KG1 (cell line): ENCODE measurements around the gene TRPM5.

Source experiments
- DNase-seq: peaks from one replicate; lab custom pipeline; 2025; lab: John Stamatoyannopoulos, UW

Gene TRPM5

GRCh38 chr11:2420502-2421225, 23.6 kb downstream of the TRPM5 start:
- DNase-seq: peak; percentile 36

- peak; percentile 26 for DNase-seq
Observed at GRCh38 chr11:2419638-2420501, 24.4 kb downstream of the TRPM5 start.

DNA sequence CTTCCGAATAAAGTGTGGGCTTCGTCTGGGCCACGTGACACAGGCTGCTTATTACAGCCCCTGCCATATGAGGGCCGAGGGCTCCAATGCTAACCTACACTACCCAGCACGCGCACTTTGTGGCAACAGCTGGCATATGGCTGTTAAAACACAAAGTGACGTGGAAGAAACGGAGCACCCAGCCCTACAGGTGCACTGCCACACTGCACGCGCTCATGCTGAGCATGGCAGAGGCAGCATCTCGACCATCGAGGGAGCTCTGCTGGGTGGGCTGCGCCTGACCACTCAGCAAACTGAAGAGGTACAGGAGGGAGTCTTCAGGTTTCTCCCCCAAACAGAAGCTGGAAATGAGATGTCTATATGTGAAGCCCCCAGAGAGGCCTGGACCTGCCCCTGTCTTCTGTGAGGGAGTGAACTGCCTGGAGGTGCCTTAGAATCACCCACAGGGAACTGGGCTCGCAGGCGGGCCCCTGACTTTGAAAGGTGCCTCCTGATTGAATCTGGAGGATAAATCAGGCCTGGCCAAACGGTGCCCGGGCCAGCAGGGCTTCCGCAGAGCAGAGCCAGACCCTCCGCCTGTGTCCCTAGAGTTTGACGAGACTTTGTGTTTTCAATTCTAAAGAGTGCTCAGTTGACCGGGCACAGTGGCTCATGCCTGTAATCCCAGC, 25.5 kb downstream of the TRPM5 start:
- DNase-seq: no peak

DNA sequence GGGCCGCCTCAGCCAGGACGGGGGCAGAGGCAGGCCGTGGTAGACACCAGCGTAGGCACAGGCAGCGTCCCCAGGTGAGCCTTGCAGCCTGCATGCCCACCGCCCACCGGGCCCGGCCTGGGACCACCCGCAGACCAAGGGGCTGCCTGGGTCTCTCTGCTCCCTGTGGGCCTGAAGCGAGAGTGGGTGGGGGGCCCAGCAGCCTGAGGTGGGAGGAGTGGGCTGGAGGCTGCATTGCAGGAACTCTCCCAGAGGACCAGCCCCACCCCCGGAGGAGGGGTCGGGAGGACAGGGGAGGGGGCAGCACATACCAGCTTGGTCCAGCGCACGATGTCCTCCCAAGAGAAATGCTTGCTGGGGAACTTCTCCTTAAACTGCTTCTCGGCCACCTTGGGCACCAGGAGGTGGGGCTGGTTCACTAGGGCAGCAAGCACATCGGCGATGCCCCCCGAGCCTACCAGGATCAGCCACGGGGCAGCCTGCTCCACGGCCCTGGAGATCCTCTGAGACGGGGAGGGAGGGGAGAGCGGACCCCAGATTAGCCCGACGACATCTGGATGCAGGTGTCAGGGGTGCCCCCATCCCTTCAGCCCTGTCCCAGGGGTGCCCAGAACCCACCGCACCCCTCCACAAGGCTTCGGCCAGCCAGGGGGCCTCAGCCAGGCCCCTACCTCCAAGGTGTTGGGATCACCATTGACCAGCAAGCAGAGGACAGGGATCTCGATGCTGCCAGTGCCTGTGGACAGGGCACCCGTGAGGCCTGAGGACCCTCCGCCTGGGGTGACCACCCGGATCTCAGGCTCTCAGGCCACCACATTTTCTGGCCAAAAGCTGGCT, 26.2 kb downstream of the TRPM5 start:
- no peak for DNase-seq

DNA sequence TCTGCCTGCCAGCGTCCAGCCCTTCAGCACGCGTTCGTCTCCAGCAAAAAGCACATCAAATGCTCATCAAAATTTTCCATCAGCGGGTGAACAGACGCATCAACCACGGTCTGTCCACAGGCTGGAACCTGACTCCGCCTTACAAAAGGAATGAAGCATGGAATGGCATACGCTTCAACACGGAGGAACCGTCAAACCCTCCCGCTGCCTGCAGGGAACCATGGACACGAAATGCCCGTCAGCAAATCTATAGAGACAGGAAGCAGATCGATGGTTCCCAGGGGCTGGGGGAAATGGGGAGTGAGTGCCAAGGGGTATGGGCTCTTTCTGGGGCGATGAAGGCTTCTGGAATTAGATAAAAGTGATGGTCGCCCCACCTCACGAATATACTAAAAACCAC, 27.5 kb downstream of the TRPM5 start:
- no peak for DNase-seq

DNA sequence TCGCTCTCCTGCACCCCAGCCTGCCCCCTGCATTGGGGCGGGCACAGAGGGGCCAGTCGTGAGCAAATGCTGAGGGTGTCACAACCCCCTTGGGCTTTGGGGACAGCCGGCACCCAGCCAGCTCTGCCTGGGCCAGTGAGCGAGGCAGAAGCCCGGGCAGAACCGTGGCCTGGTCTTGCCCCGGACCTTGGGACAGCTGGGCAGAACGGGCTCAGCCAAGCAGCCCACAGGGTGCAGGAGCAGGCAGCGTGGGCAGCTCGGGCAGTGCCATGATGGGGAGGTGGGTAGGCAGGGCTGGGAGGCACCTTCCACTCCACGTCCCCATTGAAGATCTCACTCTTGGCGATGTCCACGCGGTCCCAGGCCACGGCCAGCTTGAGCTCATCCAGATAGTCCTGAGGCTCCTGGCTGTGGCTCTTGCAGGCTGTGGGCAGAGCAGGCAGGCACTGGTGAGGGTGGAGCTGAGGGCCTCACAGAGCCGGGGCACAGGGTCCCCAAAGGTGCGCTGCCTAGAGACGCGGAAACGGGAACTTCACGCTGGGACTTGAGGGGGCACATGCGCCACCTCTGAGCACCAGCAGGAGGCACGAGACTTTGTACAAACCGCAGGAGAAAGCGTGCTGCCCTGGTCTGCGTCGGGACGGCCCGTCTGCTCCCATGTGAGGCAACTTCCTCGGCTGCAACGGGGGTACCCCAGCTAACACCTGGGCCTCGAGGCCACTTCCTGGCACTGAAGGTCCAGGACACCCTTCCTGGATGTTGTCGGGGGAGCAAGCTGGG, 28.5 kb downstream of the TRPM5 start:
- DNase-seq: no peak

- DNase-seq: no peak
Observed at GRCh38 chr11:2415171-2415570, 29.1 kb downstream of the TRPM5 start.

DNA sequence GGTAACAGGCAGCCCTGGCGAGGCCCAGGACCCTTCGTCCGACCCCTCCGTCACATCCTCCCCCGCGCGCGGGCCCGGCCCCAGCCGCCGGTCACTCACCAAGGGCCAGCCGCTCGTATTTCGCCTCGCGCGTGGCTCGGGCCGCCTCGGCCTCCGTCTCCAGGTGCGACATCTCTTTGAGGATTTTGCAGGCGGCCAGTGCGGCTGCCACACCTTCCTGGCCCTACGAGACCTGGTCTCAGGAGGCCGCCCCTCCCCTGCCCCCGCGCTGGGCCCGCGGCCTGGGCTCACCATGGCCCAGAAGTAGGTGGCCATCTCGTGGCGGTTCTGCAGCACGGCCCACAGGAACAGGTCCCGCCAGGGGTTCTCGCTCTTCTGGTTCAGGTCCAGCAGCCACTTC, 29.7 kb downstream of the TRPM5 start:
- DNase-seq: no peak

GRCh38 chr11:2413742-2414579, 30.4 kb downstream of the TRPM5 start:
- DNase-seq: no peak

DNA sequence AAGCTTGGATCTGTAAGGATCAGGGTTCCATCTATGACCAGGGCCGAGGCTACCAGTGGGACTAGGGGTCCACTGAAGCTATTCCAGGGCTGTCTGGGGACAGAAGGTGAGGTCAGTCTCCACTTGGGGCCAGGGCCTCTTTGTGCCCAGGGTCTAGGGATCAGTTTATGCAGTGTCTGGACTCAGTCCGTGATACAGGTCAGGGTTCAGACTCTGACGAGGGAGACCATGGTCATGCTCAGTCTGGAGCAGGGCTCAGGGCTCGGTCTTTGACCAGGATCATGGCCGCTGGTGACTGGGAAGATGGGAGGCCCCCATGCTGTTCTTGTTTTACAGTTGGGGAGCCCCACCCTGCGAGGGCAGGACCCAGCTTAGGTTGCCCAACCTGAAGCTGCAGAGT, 32.0 kb downstream of the TRPM5 start:
- no peak for DNase-seq

GRCh38 chr11:2411446-2412305, 32.6 kb downstream of the TRPM5 start:
- DNase-seq: no peak

DNA sequence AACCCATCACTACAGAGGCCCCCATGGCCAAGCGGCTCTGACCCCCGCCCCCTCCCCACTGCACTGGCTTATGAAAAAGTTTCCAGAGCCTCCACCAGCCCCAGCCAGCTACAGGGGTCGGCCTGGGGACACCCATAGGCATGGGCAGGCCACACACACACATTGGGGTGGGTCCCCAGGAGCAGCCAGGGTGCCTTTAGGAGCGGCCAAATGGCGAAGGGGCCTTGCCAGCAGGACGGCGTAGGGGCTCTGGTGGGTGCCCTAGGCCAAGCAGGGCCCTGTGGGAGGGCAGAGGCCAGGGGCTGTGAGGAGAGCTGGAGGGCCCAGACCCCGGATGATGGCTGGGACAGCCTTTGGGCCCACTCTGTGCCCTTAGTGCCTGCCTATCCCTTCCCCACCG, 33.7 kb downstream of the TRPM5 start:
- no peak for DNase-seq

DNA sequence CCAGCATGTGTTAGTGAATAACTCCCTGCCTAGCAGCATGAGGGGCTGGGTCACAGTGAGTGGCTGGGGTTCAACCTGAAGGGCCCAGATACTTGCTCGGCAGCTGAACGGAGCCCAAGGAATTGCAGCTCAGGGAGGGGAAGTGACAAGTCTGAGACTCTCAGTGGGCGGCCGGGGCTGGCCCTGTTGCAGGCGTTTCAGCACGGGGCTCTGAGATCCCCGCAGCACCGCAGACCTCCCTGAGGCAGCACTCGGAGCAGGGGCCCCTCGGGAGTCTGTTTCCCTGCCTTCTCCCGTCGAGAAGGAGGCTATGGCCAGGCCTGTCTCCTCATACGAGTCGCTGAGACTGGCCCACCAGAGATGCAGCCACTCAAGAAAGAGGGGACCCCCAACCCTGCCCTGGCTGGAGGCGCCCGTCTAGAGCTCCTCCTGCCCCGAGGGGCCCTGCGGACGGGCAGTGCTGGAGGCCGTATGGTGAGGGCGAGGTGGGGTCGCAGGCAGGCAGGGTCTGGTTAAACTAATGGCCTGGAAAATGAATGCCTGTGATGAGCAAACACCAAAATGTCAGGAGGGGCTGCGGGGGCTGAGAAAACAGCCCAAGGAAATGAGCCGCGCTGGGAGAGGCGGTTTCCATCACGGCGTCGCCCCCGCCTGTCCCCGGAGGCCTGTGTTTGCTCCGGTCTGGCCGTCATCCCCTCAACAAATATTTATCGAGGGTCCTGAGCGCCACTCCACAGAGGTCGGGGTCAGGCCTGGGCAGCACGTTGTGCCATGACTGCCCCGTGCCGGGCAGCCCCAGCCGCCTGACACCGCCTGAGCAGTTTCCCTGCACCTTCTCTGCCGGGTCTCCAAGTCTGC, 34.5 kb downstream of the TRPM5 start:
- no peak for DNase-seq

GRCh38 chr11:2409126-2409525, 35.2 kb downstream of the TRPM5 start:
- no peak for DNase-seq

GRCh38 chr11:2408671-2409070, 35.6 kb downstream of the TRPM5 start:
- no peak for DNase-seq

DNA sequence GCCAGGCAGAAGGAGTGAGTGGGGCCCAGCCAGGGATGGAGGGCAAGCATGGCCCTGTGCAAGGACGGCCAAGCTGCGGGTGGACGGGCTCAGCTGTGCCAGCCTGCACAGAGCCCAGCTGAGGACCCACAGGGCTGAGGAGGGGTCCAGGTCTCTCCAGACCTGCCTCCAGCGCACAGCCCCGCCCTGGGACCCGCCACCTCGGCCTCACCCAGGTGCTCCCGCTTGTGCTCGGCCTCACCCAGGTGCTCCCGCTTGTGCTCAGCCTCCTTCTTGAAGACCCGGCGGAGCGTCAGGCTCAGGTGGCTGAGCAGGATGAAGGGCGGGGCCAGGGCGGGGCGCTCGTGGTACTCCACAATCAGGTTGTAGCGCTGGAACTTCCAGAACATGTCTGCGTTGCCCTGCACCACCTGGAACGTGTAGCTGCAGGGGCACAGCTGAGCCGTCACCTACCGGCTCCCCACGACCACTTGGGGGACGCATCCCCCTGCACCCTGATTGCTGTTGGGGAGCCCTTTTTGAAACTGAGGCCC, 37.4 kb downstream of the TRPM5 start:
- no peak for DNase-seq

DNA sequence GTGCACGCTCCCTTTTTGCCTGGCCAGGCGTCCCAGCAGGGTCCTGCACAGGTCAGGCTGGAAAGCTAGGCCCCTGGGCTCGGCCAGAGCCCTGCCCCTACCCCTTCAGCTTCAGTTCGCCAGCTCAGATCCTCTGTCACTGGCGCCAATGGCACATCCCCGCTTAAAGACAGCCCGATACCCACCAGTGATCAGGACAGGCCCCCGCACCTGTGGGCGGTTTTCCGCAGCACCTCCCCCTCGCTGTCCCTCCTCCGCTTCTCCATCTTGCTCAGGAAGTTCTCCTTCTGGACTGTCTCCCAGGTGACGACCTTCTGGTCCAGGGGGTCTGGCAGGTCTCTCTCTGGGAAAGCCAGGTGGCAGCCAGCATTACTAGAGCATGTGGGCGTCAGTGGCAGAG, 37.9 kb downstream of the TRPM5 start:
- no peak for DNase-seq

DNA sequence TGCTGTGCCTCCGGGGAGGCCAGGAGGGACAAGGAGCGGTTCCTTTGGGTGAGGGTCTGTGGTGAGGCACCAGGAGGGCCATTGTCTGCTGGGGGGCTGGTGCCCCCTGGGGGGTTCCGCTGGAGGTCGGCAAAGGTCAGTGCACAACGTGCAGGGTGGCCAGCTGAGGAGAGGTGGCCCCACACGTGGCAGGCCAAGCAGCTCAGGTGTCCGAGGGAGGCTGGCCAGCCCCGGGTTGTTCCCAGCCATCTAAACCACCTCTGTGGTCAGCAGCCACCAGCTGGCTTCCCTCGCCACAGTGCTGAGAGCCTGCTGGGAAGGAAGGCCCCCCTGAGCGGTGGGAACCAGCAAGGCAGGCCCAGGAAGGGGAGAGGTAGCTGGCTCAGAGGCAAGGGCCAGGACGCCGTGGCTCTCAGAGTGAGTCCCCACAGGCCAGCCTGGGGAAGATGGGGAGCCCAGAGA, 39.5 kb downstream of the TRPM5 start:
- no peak for DNase-seq
